Activated T-helper 1 cell treated with anti-CD3 and anti-CD28 coated beads, Interleukin-2, amount 50 U/mL, for 16 hours (primary cell): ENCODE results near the gene MRPL49.
"Not testable (repeated sequence)": the region's sequence is repeated elsewhere in the genome, so short reads cannot be mapped to it uniquely, and the experiment has no call there.

ENCODE experiments used
- DNase-seq, 2 donors: peaks; one replicate each; pipeline ENCODE4 v3.0.0-alpha.2; 2020; ENCODE audit warnings: low read depth in 1 of 2, low spot score in 1 of 2

Gene MRPL49

DNA sequence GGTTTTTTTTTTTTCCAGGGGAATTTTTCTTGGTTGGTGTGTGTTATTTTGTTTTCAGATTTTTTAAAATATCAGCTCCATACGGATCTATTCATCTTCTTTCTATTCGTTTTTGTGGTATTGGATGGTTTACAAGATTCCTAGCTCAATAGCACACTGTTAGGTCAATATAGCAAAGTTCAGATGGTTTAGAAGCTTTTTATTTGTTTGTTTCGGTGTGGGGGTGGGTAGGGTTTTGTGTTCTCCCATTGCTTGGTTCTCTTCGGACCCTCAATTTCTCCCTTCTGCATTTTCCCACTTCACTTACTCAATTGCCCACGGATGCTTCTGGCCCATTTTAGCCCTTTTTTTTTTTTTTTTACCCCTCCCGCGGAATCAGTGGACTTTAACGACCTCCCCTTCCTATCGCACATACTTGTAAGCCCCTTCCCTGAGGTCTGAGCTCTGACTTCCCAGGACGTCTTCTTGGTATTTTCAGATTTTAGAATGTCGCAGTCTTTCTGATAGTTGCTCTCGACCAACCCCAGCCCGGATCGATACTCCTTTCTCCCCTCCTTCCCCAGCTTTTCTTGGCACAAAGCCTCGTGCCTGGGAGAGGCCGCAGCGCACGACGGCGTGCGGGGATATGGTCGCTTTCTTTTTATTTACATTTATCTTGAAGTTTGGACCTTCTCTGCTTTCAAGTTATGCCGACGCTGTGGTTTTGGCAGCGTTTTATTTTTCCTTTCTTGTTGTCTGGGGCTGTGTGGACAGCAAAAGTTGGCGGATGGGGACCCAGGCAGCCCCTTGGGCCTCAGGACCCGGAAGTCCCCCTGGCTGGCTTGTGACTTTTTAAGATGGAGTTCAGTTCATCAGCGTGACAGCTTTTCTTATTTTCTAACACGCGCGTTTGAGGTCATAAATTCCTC, 43.5 kb downstream of the MRPL49 start:
- DNase-seq = no peak

DNA sequence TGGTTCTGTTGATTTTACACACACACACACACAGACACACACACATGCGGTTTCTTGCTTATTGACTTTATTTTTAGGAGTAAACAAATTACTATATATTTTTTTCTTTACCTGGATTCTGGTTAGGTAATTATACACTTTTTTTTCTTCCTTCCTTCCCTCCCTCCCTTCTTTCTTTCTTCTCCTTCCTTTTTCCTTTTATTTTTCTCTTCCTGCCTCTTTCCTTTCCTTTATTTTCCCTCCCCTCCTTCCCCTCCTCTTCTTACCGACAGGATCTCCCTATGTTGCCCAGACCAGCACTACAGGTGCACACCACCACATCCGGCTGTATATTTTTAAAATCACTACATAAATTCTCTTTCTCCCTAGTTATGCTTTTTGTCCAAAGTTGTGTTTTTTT, 44.8 kb downstream of the MRPL49 start:
- DNase-seq = no peak

DNA sequence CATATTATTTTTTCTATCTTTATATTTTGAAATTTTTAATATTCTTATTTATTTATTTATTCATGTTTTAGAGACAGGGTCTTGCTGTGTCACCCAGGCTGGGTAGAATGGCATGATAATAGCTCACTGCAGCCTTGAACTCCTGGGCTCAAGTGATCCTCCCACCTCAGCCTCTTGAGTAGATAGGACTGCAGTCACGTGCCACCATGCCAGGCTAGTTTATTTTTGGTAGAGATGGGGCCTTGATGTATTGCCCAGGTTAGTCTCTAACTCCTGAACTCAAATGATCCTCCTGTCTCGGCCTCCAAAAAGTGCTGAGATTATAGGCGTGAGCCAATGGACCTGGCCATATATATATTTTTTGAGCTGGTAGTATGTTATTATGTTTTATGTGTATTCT, 45.5 kb downstream of the MRPL49 start:
- DNase-seq = no peak

DNA sequence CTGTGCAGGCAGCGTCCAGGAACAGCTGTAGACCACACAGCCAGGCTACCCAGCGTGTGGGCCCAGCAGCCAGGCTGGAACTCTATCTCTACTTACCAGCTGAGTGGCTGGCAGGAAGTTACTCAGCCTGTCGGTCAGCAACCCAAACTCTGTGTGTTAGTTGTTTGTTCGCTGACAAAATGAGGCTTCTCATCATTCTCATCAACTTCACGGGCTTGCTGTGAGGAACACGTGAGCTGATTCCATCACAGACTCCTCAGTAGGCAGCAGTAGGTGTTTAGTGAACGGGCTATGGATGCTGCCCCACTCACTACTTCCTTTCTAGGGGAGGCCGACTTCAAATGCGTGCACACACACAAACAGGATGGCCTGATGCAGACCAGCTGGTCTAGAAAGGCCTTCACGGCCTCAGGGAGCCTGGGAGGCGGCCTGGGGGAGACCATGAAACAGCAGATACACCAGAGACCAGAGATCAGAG, 47.1 kb downstream of the MRPL49 start:
- DNase-seq = no peak

DNA sequence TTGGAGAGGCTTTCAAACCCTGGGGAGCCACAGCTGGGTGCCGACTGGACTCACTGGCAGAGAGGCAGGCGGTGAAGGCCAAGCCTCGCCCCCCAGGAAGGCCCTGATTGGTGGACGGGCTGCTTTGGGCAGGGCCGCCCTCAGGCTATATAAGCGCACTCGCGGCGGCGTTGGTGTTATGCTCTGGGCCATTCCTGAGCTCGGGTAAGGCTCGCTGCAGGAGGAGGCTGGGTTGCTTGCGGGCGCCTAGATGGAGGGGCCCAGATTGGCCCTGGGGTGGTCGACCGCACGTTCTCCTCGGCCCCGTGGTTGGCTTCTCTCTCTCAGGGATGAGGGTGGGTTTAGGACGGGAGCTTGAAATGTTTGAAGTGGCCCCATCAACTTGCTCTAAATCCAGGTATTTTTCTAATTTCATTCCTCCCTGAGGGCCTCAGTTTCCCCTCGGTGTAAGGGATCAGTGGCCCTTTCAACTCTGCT, 48.0 kb downstream of the MRPL49 start, which contains the start of gene SPDYC:
SPDYC (plus strand) TSS at position 176 of the 477 bp plus-strand sequence. CDS start 1,125 bp downstream, outside the sequence.
- DNase-seq = no peak

DNA sequence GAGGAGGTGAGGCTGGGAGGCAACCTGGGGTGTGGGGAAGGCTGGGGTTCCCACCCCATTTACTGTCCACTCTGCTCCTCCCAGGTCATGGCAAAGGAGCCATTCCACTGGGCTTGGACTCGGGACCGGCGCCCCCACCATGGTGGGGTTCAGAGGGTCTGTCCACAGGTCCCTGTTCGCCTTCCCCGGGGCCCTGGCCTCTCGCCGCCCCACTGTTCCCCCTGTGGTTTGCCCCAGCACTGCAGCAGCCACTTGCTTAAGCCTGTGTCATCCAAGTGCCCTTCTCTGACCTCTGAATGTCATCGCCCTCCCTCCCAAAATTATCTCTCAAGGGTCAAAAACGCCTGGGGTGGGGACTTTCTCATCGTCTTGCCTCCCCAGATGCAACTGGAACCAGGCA, 50.5 kb downstream of the MRPL49 start:
- DNase-seq = no peak

DNA sequence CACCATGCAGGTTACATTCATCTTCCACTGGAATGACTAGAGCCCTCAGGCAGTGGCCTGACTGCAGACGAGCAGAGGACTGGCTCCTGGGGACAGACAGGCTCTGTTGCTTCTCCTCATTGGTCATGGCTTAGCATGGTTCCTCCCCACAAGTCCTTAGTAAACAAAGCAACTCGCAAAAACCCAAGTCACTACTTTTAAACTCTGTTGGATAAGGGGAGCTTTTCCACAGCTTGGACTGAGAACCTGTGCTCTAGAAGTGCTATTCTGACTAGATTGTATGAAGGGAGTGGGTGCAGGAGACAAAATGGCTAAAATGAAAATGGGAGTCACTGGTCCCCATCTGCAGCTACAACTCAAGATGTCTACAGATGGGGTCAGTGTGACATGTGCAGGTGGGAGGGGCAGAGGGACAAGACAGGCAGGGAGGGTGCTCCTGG, 52.5 kb downstream of the MRPL49 start:
- not testable (repeated sequence) for DNase-seq
